Astrocyte of the cerebellum (primary cell): ENCODE data around the gene VGF.
"Not testable (repeated sequence)": the region's sequence is repeated elsewhere in the genome, so short reads cannot be mapped to it uniquely, and the experiment has no call there.

Source experiments
- DNase-seq: peaks from one replicate; pipeline ENCODE4 v3.0.0-alpha.2; 2011; ENCODE audit warnings: low read depth
- H3K4me3 ChIP-seq: 2 replicates; pipeline ENCODE4 v1.5.1; 2011; ENCODE audit warnings: mild to moderate bottlenecking, low read depth, low read length, moderate library complexity
- CTCF ChIP-seq: IDR thresholded peaks from 2 replicates; pipeline ENCODE4 v1.5.1; 2012; ENCODE audit warnings: low read length, low read depth, moderate library complexity, mild to moderate bottlenecking; ENCODE audit errors: missing control alignments
- in situ Hi-C: cut with HindIII; loops from 2 replicates; pipeline ENCODE4 v1.10.0; 2017; ENCODE audit warnings: low sequenced_read_pairs

The VGF gene

GRCh38 chr7:101205901-101206664, 40.7 kb upstream of the VGF start:
- DNase-seq, result no peak
- no peak for TF ChIP-seq CTCF
- H3K4me3 ChIP-seq, result no peak overlapping the region
- in situ Hi-C loops, result no loop called here

GRCh38 chr7:101203740-101204738, 38.7 kb upstream of the VGF start:
- DNase-seq, in situ Hi-C loops, H3K4me3 ChIP-seq: not testable (repeated sequence)

- no peak for DNase-seq
- in situ Hi-C loops, result no loop called here
- H3K4me3 ChIP-seq, result no peak overlapping the region
- no peak for TF ChIP-seq CTCF
These were observed 37.2 kb upstream of the VGF start for GRCh38 chr7:101202603-101202918.

GRCh38 chr7:101201695-101202602, 36.6 kb upstream of the VGF start:
- in situ Hi-C loops, result no loop called here
- no peak for TF ChIP-seq CTCF
- DNase-seq, result no peak

GRCh38 chr7:101200862-101201599, 35.7 kb upstream of the VGF start, which contains the start of gene MOGAT3:
MOGAT3 (minus strand) TSS chr7:101201036; CDS start chr7:101200854, 182 bp downstream.
- no peak for TF ChIP-seq CTCF
- H3K4me3 ChIP-seq, result peak within 1 kb of the TSS; percentile 12
- no peak for DNase-seq
- in situ Hi-C loops, result no loop called here

More at GRCh38 chr7:101201695-101202602, 36.6 kb upstream of the VGF start:
- peak overlapping the region; percentile 12 for H3K4me3 ChIP-seq

- no peak overlapping the region for H3K4me3 ChIP-seq
- TF ChIP-seq CTCF, result no peak
- no peak for DNase-seq
- in situ Hi-C loops, result no loop called here
These were observed 35.1 kb upstream of the VGF start for GRCh38 chr7:101200504-101200861.

GRCh38 chr7:101199522-101199921, 34.2 kb upstream of the VGF start:
- H3K4me3 ChIP-seq, in situ Hi-C loops, DNase-seq: not testable (repeated sequence)
